Right atrium auricular region (tissue), 2 donors: ENCODE results near the gene TTC28. TPM values are rescaled to one million over a fixed set of nuclear protein-coding genes. Genes with fewer than 3 reads are reported as not detected.

ENCODE experiments used
- DNase-seq: peaks from one replicate; pipeline ENCODE4 v3.0.0-alpha.2; 2019; ENCODE audit warnings: low spot score
- H3K27ac ChIP-seq, 2 donors: fragments of 200-600 bp; sonication (generic); 1 replicate in 1 of 2; 2 replicates in 1 of 2; pipeline ENCODE4 v1.5.1; 2016 to 2019
- H3K27me3 ChIP-seq, 2 donors: fragments of 200-600 bp; sonication (generic); one replicate each; pipeline versions ENCODE4 v1.5.1 to v1.6.0; 2017 to 2019
- H3K36me3 ChIP-seq: fragments of 200-600 bp; sonication (generic); one replicate; pipeline ENCODE4 v1.5.1; 2016
- H3K4me1 ChIP-seq, 2 donors: fragments of 200-600 bp; sonication (generic); one replicate each; pipeline versions ENCODE4 v1.5.1 to v1.6.0; 2017 to 2019
- H3K4me3 ChIP-seq, 2 donors: fragments of 200-600 bp; sonication (generic); 1 replicate in 1 of 2; 2 replicates in 1 of 2; pipeline ENCODE4 v1.5.1; 2017 to 2019; ENCODE audit warnings: mild to moderate bottlenecking in 1 of 2, moderate library complexity in 1 of 2
- H3K9me3 ChIP-seq, 2 donors: fragments of 200-600 bp; sonication (generic); one replicate each; pipeline ENCODE4 v1.5.1; 2019
- total RNA-seq, 2 donors: library from RNA; depleted of rRNA; stranded (reverse); fragments of >200 nt; gene quantifications; one replicate each; pipeline ENCODE4 v1.1.0, GENCODE V29; 2016
- TF ChIP-seq, protein P1 (sequence below), 2 donors: fragments of 200-600 bp; sonication (generic); IDR thresholded peaks; one replicate each; pipeline ENCODE4 v1.5.1; 2019; ENCODE audit warnings: antibody characterized with exemption in 2 of 2

TTC28 gene
- total RNA-seq, 2 donors from 2014 or later, result 22.1 to 22.3 TPM

DNA sequence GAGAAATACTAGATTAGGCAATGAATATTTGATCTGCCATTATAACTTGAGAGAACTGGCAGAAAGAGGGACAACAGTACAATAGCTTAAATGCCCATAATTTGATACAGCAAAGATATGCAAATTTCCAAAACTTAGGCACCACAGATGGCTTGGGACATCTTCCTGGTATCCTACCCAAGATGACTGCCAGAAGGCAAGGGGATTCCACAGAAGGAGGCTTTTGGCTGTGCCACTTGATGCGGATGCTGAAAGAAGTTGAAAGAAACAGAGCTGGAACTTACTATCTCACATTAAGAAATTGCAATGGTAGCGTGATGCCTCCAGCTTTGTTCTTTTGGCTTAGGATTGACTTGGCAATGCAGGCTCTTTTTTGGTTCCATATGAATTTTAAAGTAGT lies 216.7 kb downstream of the TTC28 start:
- no peak for DNase-seq
- Histone ChIP-seq H3K4me3 (no peak overlapping the region), H3K27ac (no peak overlapping the region), H3K36me3 (no peaks in the 10 kb centered on the region), H3K4me1 (peaks cover 0 to 4% of the 10 kb centered on the region in 2 donors), H3K9me3 (no peaks in the 10 kb centered on the region), H3K27me3 (no peaks in the 10 kb centered on the region)
- TF ChIP-seq, protein P1, sequence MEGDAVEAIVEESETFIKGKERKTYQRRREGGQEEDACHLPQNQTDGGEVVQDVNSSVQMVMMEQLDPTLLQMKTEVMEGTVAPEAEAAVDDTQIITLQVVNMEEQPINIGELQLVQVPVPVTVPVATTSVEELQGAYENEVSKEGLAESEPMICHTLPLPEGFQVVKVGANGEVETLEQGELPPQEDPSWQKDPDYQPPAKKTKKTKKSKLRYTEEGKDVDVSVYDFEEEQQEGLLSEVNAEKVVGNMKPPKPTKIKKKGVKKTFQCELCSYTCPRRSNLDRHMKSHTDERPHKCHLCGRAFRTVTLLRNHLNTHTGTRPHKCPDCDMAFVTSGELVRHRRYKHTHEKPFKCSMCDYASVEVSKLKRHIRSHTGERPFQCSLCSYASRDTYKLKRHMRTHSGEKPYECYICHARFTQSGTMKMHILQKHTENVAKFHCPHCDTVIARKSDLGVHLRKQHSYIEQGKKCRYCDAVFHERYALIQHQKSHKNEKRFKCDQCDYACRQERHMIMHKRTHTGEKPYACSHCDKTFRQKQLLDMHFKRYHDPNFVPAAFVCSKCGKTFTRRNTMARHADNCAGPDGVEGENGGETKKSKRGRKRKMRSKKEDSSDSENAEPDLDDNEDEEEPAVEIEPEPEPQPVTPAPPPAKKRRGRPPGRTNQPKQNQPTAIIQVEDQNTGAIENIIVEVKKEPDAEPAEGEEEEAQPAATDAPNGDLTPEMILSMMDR (IDR thresholded peaks at IDR 0.05), result no peak

DNA sequence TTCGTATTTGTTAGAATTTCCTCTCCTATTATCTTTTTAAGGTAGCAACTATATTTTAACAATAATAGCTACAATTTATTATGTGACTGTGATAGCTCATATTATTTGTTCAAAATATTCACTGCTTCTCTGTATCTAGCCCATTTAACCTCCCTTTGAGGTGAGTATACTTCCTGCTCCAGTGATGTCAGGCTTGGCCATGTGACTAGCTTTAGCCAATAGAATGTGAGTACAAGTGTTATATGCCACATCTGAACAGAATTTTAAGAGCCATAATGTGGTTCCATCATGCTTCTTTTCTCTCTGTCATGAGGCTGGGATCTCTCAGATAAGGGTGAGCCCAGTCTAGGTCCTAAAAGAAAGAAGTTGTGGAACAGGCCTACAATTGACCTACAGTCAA lies 217.6 kb downstream of the TTC28 start:
- TF ChIP-seq, protein P1 (IDR thresholded peaks at IDR 0.05), result no peak
- no peak for DNase-seq
- Histone ChIP-seq H3K36me3 (no peaks in the 10 kb centered on the region), H3K9me3 (no peaks in the 10 kb centered on the region), H3K27ac (no peak overlapping the region), H3K4me3 (no peak overlapping the region), H3K27me3 (no peaks in the 10 kb centered on the region), H3K4me1 (peaks cover 0 to 4% of the 10 kb centered on the region in 2 donors)

DNA sequence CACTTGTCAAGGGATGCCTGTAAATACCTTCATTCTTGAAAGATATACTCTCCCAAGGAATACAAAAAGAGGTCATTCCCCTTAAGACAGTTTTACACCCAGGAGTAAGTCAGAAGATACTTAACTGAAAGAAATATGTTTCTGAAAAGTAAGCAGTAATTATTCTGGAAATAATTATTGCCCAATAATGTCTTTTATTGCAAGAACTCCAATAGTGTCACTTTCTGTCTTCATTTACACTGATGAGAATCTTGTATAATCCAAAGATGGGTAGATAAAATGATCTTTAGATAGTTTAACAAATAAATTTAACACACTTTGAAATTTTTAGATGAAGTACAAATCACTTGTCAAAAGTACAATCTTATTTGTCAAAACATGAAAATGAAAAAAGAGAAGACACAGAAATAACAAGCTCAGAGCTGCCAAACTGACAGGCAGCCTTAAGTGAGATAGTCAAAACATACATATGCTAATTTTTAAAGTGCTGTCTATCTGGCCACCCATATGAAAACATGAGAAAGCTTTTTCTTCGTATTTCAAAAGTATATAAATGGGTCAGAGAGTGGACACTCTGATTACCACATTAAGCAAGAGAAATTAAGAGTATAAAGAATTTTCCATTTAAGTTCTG lies 225.1 kb downstream of the TTC28 start:
- Histone ChIP-seq H3K9me3 (no peaks in the 10 kb centered on the region), H3K4me1 (no peaks in the 10 kb centered on the region), H3K27me3 (no peaks in the 10 kb centered on the region), H3K4me3 (no peak overlapping the region), H3K27ac (no peak overlapping the region), H3K36me3 (no peaks in the 10 kb centered on the region)
- TF ChIP-seq, protein P1 (IDR thresholded peaks at IDR 0.05), result no peak
- DNase-seq, result no peak

DNA sequence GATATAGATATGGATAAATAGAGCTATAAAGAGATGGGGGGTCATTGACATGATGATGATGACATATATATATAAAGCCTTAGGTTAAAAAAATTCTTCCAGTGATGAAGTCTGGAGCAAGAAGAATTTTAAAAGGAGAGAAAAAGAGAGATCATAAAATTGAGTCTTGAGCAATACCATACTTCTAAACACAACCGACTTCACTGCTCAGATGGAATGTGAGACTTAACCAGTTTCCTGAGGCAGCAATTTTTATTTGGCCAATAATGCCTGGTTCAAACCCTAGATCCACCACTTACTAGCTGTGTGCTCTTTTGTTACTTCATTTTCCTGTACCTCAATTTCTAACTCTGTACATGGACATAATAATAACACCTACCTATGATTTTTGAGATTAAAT lies 229.5 kb downstream of the TTC28 start:
- no peak for DNase-seq
- Histone ChIP-seq H3K36me3 (no peaks in the 10 kb centered on the region), H3K9me3 (no peaks in the 10 kb centered on the region), H3K4me1 (no peaks in the 10 kb centered on the region), H3K27me3 (no peaks in the 10 kb centered on the region), H3K4me3 (no peak overlapping the region), H3K27ac (no peak overlapping the region)
- TF ChIP-seq, protein P1 (IDR thresholded peaks at IDR 0.05), result no peak

DNA sequence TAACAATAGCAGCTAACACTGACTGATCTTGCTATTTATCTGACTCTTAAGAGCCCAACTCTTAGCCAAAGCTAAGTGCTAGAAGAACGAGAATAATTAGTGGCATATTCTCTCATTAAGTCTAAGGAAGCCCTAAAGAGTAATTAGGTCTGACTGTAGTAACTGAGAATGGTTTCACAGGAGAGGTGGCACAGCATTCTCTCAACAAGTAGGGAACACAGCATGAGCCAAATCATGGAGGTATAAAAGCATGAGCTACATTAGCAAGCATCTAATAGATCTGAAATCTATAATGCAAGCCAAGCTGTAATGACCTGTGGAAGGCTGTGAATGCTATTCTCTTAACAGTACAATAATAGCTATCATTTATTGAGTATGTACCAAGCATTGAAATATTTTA lies 230.6 kb downstream of the TTC28 start:
- TF ChIP-seq, protein P1 (IDR thresholded peaks at IDR 0.05), result no peak
- H3K4me1 ChIP-seq, result no peaks in the 10 kb centered on the region
- DNase-seq, result no peak

DNA sequence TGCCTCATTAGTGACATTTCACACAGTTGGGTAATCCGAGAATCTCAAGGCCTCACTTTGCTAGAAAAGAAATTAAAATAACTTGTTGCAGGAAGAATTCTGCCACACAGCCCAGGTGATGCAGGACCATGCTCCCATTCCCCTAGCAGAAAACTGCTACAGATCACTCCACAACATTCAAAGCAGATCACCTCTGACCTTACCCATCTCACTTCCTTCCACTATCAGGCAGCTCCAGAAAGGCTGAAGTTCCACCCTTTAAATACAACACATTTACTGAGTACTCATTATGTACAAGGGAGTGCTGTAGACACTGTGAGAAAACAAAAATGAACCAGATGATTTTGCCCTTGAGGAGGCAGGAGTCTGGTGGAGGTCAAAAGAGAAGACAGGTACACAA lies 231.0 kb downstream of the TTC28 start:
- no peak for DNase-seq
- H3K9me3 ChIP-seq, result no peaks in the 10 kb centered on the region
- H3K27me3 ChIP-seq, result no peaks in the 10 kb centered on the region
- H3K4me1 ChIP-seq, result no peaks in the 10 kb centered on the region
- TF ChIP-seq, protein P1 (IDR thresholded peaks at IDR 0.05), result no peak
- no peak overlapping the region for H3K27ac ChIP-seq
- no peaks in the 10 kb centered on the region for H3K36me3 ChIP-seq
- H3K4me3 ChIP-seq, result no peak overlapping the region

More for the DNA sequence above, 230.6 kb downstream of the TTC28 start:
- Histone ChIP-seq H3K9me3 (no peaks in the 10 kb centered on the region), H3K4me3 (no peak overlapping the region), H3K36me3 (no peaks in the 10 kb centered on the region), H3K27ac (no peak overlapping the region), H3K27me3 (no peaks in the 10 kb centered on the region)
